Esophagus muscularis mucosa (tissue), 4 donors: ENCODE measurements around the gene TTYH1.

Experiments used
- CTCF ChIP-seq, 3 experiments: fragments of 200-600 bp in 2 of 3; fragments of 450-650 bp in 1 of 3; sonication (generic) in 2 of 3; IDR thresholded peaks; one replicate each; pipeline ENCODE4 v1.5.1; 2017 to 2019; ENCODE audit warnings: antibody characterized with exemption in 3 of 3, mild to moderate bottlenecking in 2 of 3, moderate library complexity in 1 of 3
- EP300 ChIP-seq: sonication (generic); formaldehyde crosslinking; IDR thresholded peaks from one replicate; pipeline ENCODE4 v1.6.1; 2017; ENCODE audit warnings: antibody characterized with exemption
- POLR2A ChIP-seq: fragments of 450-650 bp; IDR thresholded peaks from one replicate; pipeline ENCODE4 v1.6.1; 2017; ENCODE audit warnings: antibody characterized with exemption, moderate library complexity, mild to moderate bottlenecking, low read depth
- POLR2AphosphoS5 ChIP-seq, 2 donors: sonication (generic); formaldehyde crosslinking; IDR thresholded peaks; one replicate each; pipeline ENCODE4 v1.6.1; 2017; ENCODE audit warnings: antibody characterized with exemption in 2 of 2

GRCh38 chr19:54429176-54429495, 13.9 kb downstream of the TTYH1 start:
- TF ChIP-seq CTCF (IDR thresholded peaks at IDR 0.05): no peak
- TF ChIP-seq POLR2AphosphoS5 (IDR thresholded peaks at IDR 0.05): no peak
- no peak for TF ChIP-seq EP300
- no peak for TF ChIP-seq POLR2A
